HG02798 (cell line): ENCODE results near the gene EIF4A3.
"Not testable (repeated sequence)": the region's sequence is repeated elsewhere in the genome, so short reads cannot be mapped to it uniquely, and the experiment has no call there.

Experiments
- ATAC-seq: cut with Tn5 transposase; IDR thresholded peaks from one replicate; pipeline ENCODE4 v1.9.1; 2021; ENCODE audit warnings: mild to moderate bottlenecking; ENCODE audit not compliant: unreplicated experiment, poor library complexity

EIF4A3 gene

GRCh38 chr17:80103449-80104085 lies 43.4 kb downstream of the EIF4A3 start:
- no peak for ATAC-seq

- ATAC-seq: no peak
Measured at GRCh38 chr17:80102664-80103448, 44.1 kb downstream of the EIF4A3 start.

- ATAC-seq: peak; percentile 15
Measured at GRCh38 chr17:80101946-80102663, 44.8 kb downstream of the EIF4A3 start.

GRCh38 chr17:80101011-80101945 lies 45.6 kb downstream of the EIF4A3 start, which contains the start of gene GAA:
TSS of gene GAA (plus strand) at chr17:80101581. CDS start at chr17:80104587, 3,006 bp downstream.
- ATAC-seq: peak; percentile 80

- ATAC-seq: no peak
Measured at GRCh38 chr17:80100035-80100323, 46.9 kb downstream of the EIF4A3 start.

- ATAC-seq: no peak
Measured at GRCh38 chr17:80099291-80100034, 47.5 kb downstream of the EIF4A3 start.

GRCh38 chr17:80097844-80098691 lies 48.9 kb downstream of the EIF4A3 start:
- no peak for ATAC-seq

GRCh38 chr17:80097127-80097621 lies 49.8 kb downstream of the EIF4A3 start:
- ATAC-seq: no peak

GRCh38 chr17:80096561-80097021 lies 50.3 kb downstream of the EIF4A3 start:
- no peak for ATAC-seq

- ATAC-seq: no peak
Measured at GRCh38 chr17:80095844-80096475, 51.0 kb downstream of the EIF4A3 start.

- no peak for ATAC-seq
Measured at GRCh38 chr17:80095038-80095843, 51.7 kb downstream of the EIF4A3 start.

GRCh38 chr17:80092959-80093358 lies 54.0 kb downstream of the EIF4A3 start:
- no peak for ATAC-seq

GRCh38 chr17:80091376-80091775 lies 55.6 kb downstream of the EIF4A3 start:
- ATAC-seq: no peak

- not testable (repeated sequence) for ATAC-seq
Measured at GRCh38 chr17:80090164-80090563, 56.8 kb downstream of the EIF4A3 start.

GRCh38 chr17:80089762-80090161 lies 57.2 kb downstream of the EIF4A3 start:
- no peak for ATAC-seq

- no peak for ATAC-seq
Measured at GRCh38 chr17:80087346-80088265, 59.3 kb downstream of the EIF4A3 start.
